Heart left ventricle (tissue), 13 donors: Measurements from ENCODE around the gene PPM1D.

ENCODE experiments used
- POLR2A ChIP-seq, 2 donors: fragments of 450-650 bp; IDR thresholded peaks; one replicate each; pipeline ENCODE4 v1.6.1; 2017; ENCODE audit warnings: antibody characterized with exemption in 2 of 2, mild to moderate bottlenecking in 2 of 2, moderate library complexity in 2 of 2
- TF ChIP-seq, protein P1 (sequence below), 12 donors: fragments of 200-600 bp; sonication (generic) in 4 of 12; IDR thresholded peaks; one replicate each; pipeline versions ENCODE4 v1.5.0 to v1.8.0; 2018 to 2022; ENCODE audit warnings: antibody characterized with exemption in 12 of 12, mild to moderate bottlenecking in 5 of 12
- donor health status: ischemic (EF 13 %, LVEDD 7.1; RV severe dilation, severe dysfunction).
- donor health status: DM: no; HTN: yes; CAD: no.
- donor health status: DM: no; HTN: no; CAD: no.
- donor health status: ischemic (EF 25% LVEDD 6.9; RV normal size, moderate dysfunction).
- donor health status: ischemic (EF 25% LVEDD 5.7; RV mildly dilated, moderate dysfunction).
- donor health status: ischemic (EF 35%, LVEDD 5.7; RV mildly dilated, moderate dysfunction).
- donor health status: nonischemic (EF 11% LVEDD 7.7; RV severe dilation, severe dysfunction).
- donor health status: DM: yes; HTN: yes; CAD: no.
- donor health status: PGD.
- donor health status: ischemic (EF 29% LVEDD 5.4; RV normal size, mild dysfunction).
- donor health status: nonischemic (EF 23%, LVEDD 6.1; RV moderate dilation, normal function).

DNA sequence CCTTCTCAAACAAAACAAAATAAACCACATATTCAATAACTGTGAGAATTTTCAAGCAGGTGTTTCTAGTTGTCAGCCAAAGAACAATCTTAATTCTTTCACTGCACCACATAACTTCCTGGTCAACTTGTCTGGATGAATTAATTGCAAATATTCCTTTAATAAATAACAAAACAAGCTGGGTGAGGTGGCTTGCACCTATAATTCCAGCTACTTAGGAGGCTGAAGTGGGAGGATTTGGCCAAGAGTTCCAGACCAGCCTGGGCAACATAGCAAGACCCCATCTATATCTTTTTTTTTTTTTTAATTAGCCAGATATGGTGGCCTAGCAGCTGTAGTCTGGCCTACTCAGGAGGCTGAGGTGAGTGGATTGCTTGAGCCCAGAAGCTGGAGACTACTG, 17.0 kb upstream of the PPM1D start:
- TF ChIP-seq, protein P1, sequence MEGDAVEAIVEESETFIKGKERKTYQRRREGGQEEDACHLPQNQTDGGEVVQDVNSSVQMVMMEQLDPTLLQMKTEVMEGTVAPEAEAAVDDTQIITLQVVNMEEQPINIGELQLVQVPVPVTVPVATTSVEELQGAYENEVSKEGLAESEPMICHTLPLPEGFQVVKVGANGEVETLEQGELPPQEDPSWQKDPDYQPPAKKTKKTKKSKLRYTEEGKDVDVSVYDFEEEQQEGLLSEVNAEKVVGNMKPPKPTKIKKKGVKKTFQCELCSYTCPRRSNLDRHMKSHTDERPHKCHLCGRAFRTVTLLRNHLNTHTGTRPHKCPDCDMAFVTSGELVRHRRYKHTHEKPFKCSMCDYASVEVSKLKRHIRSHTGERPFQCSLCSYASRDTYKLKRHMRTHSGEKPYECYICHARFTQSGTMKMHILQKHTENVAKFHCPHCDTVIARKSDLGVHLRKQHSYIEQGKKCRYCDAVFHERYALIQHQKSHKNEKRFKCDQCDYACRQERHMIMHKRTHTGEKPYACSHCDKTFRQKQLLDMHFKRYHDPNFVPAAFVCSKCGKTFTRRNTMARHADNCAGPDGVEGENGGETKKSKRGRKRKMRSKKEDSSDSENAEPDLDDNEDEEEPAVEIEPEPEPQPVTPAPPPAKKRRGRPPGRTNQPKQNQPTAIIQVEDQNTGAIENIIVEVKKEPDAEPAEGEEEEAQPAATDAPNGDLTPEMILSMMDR (IDR thresholded peaks at IDR 0.05) = no peak
- TF ChIP-seq POLR2A (IDR thresholded peaks at IDR 0.05) = no peak
